HFF-Myc (cell line): ENCODE measurements around the gene RPS3A.

Source experiments
- DNase-seq: peaks from one replicate; pipeline ENCODE4 v3.0.0-alpha.2; 2011; ENCODE audit warnings: low read depth; ENCODE audit errors: extremely low read depth
- H3K4me3 ChIP-seq: replicated peaks from 2 replicates; pipeline ENCODE4 v1.5.1; 2011; ENCODE audit warnings: low read depth, mild to moderate bottlenecking, control low read depth, low read length
- CTCF ChIP-seq: IDR thresholded peaks from 2 replicates; pipeline ENCODE4 v1.5.1; 2012; ENCODE audit warnings: mild to moderate bottlenecking, low read depth, low read length, control low read depth; ENCODE audit errors: missing control alignments

The RPS3A gene

GRCh38 chr4:151091047-151091446, 8.4 kb upstream of the RPS3A start:
- no peak overlapping the region for H3K4me3 ChIP-seq
- TF ChIP-seq CTCF: no peak

GRCh38 chr4:151092488-151092887, 6.9 kb upstream of the RPS3A start:
- no peak for DNase-seq
- TF ChIP-seq CTCF: no peak
- H3K4me3 ChIP-seq: no peak overlapping the region

More at GRCh38 chr4:151091047-151091446, 8.4 kb upstream of the RPS3A start:
- DNase-seq: no peak

GRCh38 chr4:151093203-151093602, 6.2 kb upstream of the RPS3A start:
- no peak overlapping the region for H3K4me3 ChIP-seq
- no peak for DNase-seq
- TF ChIP-seq CTCF: no peak

GRCh38 chr4:151094290-151094751, 5.1 kb upstream of the RPS3A start:
- no peak for TF ChIP-seq CTCF
- no peak overlapping the region for H3K4me3 ChIP-seq
- no peak for DNase-seq

- TF ChIP-seq CTCF: no peak
- DNase-seq: no peak
- no peak overlapping the region for H3K4me3 ChIP-seq
Measured at GRCh38 chr4:151095142-151095541, 4.3 kb upstream of the RPS3A start.

GRCh38 chr4:151097759-151098158, 1.7 kb upstream of the RPS3A start:
- TF ChIP-seq CTCF: no peak
- no peak overlapping the region for H3K4me3 ChIP-seq
- DNase-seq: no peak

- no peak for TF ChIP-seq CTCF
- peak overlapping the region; percentile 84 for H3K4me3 ChIP-seq
- DNase-seq: no peak
Measured at GRCh38 chr4:151098979-151099228, 524 bp upstream of the RPS3A start.
